A549 (cell line): ENCODE results near the gene MBOAT2.

ENCODE experiments used
- CBX2 ChIP-seq: fragments of 200-600 bp; sonication (generic); IDR thresholded peaks from 2 replicates; pipeline ENCODE4 v1.6.1; 2016; ENCODE audit warnings: low read depth, mild to moderate bottlenecking, borderline replicate concordance
- HOXB13 ChIP-seq: fragments of 250-450 bp; sonication (Bioruptor Pico); IDR thresholded peaks from 2 replicates; pipeline ENCODE4 v1.5.0; 2020; ENCODE audit warnings: low read depth, mild to moderate bottlenecking, moderate library complexity
- MAFK ChIP-seq: fragments of 450-650 bp; IDR thresholded peaks from 2 replicates; pipeline ENCODE4 v1.6.1; 2014; ENCODE audit not compliant: partially characterized antibody
- POLR2AphosphoS2 ChIP-seq: conservative IDR thresholded peaks from 2 replicates; pipeline ENCODE4 v1.6.1; 2012; ENCODE audit warnings: low read length, improper control_type of control experiment, inconsistent platforms
- RAD21 ChIP-seq, 2 experiments: fragments of >200 bp in 1 of 2; sonication (Bioruptor Twin) in 1 of 2; formaldehyde crosslinking in 1 of 2; IDR thresholded peaks in 1 of 2; conservative IDR thresholded peaks in 1 of 2; 2 replicates in 1 of 2; 3 replicates in 1 of 2; pipeline ENCODE4 v1.6.1; 2012 to 2018; ENCODE audit warnings: inconsistent platforms in 1 of 2
- SREBF2 ChIP-seq: fragments of 450-650 bp; IDR thresholded peaks from 2 replicates; pipeline ENCODE4 v1.6.1; 2014; ENCODE audit warnings: mild to moderate bottlenecking, moderate library complexity
- TF ChIP-seq, protein P1 (sequence below): fragments of >200 bp; sonication (Bioruptor Twin); formaldehyde crosslinking; IDR thresholded peaks from 3 replicates; pipeline ENCODE4 v1.5.1; 2016
- TF ChIP-seq, protein P2 (sequence below): fragments of 450-650 bp; IDR thresholded peaks from 2 replicates; pipeline ENCODE4 v1.6.1; 2014; ENCODE audit warnings: antibody characterized with exemption

DNA sequence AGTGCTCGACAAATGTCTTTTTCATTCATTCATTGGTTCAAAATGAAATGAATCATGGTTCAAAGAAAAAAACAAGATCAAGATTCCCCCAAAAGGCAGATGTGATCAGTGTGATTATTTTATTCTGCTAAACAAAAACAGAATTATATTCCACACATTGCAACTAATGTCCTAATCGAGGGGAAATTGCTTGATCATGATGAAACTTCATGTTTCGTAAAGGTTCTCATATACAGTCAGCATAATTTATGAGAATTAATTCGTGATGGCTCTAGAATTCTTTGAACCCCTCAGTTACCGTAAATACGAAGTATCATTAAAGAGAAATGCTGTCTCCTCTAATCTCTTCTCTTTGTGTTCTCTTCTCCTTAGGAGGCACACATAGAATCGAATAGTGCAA, 42.1 kb upstream of the MBOAT2 start:
- TF ChIP-seq CBX2 (no peak), RAD21 (conservative IDR thresholded peaks at IDR 0.05 in 1 of 2, IDR thresholded peaks at IDR 0.05 in 1 of 2) (no peak), MAFK (no peak), SREBF2 (no peak), HOXB13 (no peak), POLR2AphosphoS2 (no peak)
- TF ChIP-seq, protein P1, sequence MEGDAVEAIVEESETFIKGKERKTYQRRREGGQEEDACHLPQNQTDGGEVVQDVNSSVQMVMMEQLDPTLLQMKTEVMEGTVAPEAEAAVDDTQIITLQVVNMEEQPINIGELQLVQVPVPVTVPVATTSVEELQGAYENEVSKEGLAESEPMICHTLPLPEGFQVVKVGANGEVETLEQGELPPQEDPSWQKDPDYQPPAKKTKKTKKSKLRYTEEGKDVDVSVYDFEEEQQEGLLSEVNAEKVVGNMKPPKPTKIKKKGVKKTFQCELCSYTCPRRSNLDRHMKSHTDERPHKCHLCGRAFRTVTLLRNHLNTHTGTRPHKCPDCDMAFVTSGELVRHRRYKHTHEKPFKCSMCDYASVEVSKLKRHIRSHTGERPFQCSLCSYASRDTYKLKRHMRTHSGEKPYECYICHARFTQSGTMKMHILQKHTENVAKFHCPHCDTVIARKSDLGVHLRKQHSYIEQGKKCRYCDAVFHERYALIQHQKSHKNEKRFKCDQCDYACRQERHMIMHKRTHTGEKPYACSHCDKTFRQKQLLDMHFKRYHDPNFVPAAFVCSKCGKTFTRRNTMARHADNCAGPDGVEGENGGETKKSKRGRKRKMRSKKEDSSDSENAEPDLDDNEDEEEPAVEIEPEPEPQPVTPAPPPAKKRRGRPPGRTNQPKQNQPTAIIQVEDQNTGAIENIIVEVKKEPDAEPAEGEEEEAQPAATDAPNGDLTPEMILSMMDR = no peak
- TF ChIP-seq, protein P2, sequence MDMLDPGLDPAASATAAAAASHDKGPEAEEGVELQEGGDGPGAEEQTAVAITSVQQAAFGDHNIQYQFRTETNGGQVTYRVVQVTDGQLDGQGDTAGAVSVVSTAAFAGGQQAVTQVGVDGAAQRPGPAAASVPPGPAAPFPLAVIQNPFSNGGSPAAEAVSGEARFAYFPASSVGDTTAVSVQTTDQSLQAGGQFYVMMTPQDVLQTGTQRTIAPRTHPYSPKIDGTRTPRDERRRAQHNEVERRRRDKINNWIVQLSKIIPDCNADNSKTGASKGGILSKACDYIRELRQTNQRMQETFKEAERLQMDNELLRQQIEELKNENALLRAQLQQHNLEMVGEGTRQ = no peak
